ENCODE data around the gene BTBD2.

BTBD2 gene

GRCh38 chr19:1968279-1969175 is 47.0 kb downstream of the BTBD2 start:
- no peak for DNase-seq (ENCODE audit: low read depth in 2 of 2, low spot score in 1 of 2)

DNA sequence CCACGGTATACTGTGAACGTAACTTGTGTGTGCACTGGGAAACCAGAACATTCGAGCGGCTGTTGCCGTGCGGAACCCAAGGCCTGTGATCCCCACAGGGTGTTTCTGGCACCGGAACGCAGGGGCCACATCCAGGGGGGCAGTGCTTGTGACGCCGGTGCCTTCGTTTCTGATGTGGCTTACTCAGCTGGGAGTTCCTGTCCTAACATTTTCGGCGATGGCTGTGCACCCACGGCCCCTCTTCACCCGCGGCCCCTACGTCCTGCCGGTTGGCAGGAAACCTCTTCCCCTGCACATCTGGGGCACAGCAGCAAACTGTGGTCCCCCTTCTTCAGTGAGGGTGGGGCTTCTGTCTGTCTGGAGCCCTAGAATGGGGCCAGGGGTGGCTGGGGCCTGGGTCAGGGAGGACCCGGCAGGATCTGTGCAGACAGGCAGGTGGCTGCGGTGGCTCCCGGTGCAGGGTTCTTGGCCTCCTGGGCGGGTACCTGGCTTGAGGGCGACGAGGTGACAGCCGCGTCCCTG is 48.4 kb downstream of the BTBD2 start:
- no peak for DNase-seq (ENCODE audit: low read depth in 2 of 2, low spot score in 1 of 2)

- DNase-seq (ENCODE audit: low read depth in 2 of 2, low spot score in 1 of 2), result no peak
These were observed 52.8 kb downstream of the BTBD2 start for GRCh38 chr19:1962674-1963073.

DNA sequence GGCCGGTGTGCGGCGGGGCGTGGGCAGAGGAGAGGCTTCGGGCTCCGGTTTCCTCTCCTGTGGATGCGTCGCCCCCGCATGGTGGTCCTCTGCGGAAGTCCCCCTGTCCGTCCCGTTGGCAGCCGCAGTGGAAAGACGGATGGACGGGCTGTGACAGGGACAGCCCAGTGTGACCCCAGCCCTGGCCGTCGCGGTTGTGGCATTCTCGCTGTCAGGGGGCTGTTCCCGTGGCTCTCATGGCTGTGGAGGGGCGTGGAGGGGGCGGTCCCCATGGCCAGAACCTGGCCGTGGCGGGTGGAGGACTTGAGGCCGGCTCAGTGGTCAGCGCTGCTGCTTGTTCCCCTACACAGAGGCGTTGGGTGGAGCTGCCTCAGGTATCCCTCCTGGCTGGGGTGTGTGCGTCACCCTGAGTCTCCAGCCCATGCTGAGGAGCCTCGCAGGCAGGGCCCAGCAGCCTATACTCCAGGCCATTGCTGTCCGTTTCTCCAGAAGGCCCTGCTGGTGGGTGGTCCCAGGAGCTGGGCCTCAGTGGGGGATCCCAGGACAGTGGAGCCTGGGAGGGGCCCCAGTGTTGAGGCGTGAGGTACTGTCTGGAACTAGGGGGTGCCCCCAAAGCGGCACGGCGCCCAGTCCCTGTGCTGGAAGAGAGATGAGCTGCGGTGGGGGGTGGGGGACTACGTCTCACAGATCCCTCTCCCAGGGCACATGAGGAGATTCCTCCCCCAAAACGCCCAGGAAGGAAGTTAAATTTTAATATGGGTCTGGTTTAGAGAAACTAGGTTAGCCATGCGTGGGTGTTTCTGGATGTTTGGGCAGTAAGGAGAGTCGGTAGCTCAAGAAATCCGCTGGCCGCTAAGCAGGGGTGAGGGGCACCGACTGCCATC is 54.3 kb downstream of the BTBD2 start:
- no peak for DNase-seq (ENCODE audit: low read depth in 2 of 2, low spot score in 1 of 2)

DNA sequence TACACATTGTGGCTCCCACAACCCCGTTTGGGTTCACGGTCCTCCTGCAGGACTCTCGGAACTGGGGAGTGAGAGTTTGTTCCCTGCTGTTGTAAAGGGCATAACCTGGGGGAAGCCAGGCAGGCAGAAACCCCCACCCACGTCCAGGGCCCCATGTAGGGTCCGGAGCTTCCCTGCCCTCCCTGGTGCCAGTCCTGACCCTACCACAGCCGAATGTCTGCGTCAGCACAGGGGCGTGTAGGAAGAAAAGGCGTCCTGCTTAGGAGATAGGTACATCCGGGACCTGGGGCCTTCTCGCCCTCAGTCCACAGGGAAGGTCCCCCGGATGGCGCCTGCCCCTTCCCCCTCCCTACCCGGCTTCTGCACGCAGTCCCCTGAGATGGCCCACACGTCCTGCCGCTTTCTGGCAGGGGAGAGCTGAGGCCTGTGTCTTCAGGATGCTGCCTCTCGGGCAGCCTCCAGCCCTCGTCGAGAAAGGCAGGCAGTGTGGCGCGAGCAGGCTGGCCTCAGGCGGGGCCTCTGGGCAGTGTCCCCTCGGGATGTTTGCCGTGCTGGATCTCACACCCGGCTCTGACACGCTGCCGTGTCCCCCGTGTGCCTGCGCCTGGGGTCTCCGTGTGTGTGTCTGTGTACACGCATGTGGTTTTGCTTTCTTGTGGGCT is 55.5 kb downstream of the BTBD2 start:
- DNase-seq (ENCODE audit: low read depth in 2 of 2, low spot score in 1 of 2), result no peak

DNA sequence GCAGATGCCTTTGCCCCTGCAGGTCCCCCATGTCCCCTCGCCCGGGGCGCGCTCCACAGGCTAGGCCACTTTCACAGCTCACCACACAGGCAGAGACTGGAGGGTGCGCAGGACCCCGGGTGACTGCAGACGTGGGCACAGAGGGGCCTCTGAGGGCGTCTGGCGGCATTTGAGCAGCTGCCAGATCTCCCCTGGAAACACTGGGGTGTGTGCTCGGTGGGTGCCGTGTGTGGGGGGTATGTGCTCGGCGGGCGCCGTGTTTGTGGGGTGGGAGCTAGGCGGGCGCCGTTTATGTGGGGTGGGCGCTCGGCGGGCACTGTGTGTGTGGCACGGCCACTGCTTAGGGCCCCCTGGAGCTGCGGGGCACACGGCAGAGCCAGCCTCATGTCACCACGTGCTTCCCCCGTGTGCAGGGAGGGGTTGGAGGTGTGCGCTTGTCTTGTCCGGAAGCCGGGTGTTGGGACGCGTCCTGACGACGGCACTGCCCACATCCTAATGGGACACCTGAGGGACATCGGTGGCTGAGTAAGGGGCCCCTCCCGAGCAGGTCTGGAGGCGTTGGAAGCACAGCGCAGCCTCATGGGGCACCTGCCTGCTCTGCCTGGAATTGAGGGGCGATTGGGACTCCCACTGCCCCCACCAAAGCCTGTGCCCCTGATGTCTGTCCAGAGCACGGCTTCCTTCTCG is 57.8 kb downstream of the BTBD2 start:
- no peak for DNase-seq (ENCODE audit: low read depth in 2 of 2, low spot score in 1 of 2)

GRCh38 chr19:1956868-1957492 is 58.5 kb downstream of the BTBD2 start:
- DNase-seq (ENCODE audit: low read depth in 2 of 2, low spot score in 1 of 2), result no peak

DNA sequence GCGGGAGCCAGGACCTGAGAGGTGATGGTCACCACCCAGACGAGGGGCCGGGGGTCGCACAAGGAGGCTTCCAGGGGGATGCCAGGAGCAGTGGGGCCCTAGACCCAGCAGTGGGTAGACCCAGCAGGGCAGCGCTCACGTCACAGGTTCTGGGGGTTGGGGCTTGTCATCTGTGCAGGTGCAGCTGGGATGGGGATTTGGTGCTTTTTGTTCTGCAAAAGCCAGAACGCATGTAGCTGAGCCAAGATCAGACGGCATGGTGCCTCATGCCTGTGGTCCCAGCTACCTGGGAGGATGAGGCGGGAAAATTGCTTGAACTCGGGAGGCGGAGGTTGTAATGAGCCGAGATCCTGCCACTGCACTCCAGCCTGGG is 59.4 kb downstream of the BTBD2 start:
- DNase-seq (ENCODE audit: low read depth in 2 of 2, low spot score in 1 of 2), result no peak

GRCh38 chr19:1955171-1956121 is 60.1 kb downstream of the BTBD2 start:
- no peak for DNase-seq (ENCODE audit: low read depth in 2 of 2, low spot score in 1 of 2)

- no peak for DNase-seq (ENCODE audit: low read depth in 2 of 2, low spot score in 1 of 2)
These were observed 61.0 kb downstream of the BTBD2 start for GRCh38 chr19:1954532-1954933.

- no peak for DNase-seq (ENCODE audit: low read depth in 2 of 2, low spot score in 1 of 2)
These were observed 61.9 kb downstream of the BTBD2 start for GRCh38 chr19:1953441-1954094.

DNA sequence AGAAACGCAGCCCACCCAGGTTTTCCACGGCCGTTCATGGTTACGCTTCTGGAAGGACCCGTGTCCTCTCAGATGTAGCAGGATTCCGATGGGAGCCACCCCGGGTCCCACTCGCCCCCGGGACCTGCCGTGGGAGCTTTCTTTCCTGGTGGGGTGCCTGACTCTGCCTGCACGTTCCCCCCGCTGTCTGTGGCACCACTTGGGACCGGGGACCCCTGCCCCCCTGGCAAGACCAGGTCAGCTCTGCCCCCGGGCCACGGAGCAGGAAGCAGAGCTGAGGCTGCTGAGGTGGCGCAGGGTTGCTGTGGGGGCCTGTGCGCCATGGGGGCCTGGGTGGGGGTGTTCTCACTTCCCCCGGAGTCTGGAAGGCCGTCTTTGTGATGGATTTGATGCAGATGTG is 62.5 kb downstream of the BTBD2 start:
- no peak for DNase-seq (ENCODE audit: low read depth in 2 of 2, low spot score in 1 of 2)

DNA sequence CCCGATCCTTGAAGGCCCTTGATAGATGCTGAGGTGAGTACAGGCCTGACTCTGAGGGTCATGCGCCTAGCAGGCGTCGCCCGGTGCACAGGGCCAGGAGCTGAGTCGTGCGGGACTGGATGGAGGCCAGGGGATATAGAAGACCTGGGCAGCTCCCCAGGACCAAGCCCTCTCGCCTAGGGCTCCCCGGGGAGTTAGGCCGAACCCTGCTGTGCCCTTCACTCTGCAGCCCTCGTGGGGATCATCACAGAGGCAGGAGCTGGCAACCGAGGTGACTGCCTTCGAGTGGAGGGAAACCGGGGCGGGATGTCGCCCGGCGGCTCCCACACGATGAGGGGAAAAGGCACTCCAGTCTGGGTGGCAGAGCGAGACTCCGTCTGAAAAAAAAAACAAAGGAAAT is 62.9 kb downstream of the BTBD2 start:
- DNase-seq (ENCODE audit: low read depth in 2 of 2, low spot score in 1 of 2), result no peak

DNA sequence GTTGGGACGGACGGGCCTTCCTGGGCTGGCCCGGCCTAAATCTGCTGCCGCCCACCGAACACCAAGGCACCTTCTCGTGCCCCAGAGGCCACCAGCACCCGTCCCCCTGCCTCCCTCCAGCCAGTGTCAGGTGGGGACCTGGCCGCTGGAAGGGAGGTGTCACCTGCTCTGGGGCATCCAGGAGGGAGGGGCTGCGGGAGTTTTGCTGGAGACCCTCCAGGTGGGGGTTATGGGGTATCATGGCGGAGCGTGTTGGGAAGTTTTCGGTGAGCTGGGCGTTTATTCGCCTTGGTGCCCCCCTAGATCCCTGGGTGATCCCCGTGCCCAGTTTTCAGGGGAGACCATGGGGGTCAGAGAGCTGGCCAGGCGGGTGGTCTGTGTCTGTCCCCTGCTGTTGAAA is 64.9 kb downstream of the BTBD2 start:
- DNase-seq (ENCODE audit: low read depth in 2 of 2, low spot score in 1 of 2), result no peak

DNA sequence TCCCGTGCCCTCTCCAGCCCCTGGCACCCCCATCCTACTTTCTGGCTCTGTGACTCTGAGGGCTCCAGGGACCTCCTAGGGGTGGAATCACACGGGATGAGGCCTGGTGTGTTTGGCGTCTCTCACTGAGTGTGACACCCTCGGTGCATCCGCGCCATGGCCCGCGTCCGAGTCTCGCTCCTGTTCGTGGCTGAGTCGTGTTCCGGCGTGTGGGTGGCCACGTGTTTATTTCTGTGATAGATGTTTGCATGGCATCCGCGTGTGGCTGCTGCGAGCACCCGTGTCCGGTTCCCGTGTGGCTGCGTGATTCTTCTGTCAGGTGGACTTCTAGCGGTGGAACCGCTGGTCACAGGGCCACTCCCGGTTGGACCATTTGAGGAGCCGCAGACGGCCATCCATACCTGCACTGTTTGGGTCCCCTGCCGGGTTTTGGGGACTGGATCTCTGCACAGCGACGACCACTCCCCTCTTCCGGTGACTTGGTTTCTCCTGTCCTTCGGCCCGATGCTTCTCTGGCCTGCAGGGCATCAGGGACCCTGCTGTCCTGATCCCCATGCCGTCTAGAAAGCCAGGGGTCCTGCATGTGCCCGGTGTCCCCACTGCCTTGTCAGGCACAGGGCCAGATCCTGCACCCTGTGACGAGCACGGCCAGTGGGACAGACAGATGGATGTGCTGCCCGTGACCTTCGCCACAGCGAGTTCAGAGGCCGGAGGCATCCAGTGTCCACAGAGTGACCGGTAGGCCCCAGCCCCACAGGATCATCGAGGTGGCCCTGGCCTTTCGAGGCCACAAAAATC is 66.0 kb downstream of the BTBD2 start:
- DNase-seq (ENCODE audit: low read depth in 2 of 2, low spot score in 1 of 2), result no peak

GRCh38 chr19:1947651-1948209 is 67.8 kb downstream of the BTBD2 start:
- no peak for DNase-seq (ENCODE audit: low read depth in 2 of 2, low spot score in 1 of 2)

DNA sequence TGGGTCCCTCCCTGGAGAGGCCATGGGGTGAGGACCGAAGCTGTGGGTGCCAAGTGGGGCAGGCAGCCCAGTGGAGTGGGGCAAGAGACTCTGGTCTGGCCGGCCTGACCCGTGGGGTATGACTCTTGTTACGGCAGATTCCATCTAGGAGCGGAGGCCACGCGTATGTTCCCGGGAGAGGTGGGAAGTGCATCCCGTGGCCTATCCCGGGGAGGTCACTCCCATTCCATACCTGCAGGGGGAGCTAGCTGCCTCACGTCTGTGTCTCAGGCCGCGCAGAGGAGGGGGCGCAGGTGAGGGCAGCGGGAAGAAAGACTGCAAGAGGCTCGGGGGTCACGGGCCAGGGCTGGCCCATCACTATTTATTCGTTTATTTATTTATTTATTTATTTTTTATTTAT is 69.6 kb downstream of the BTBD2 start:
- no peak for DNase-seq (ENCODE audit: low read depth in 2 of 2, low spot score in 1 of 2)
